ENCODE results near the gene ITGAL. TPM values are rescaled to one million over a fixed set of nuclear protein-coding genes. Genes with fewer than 3 reads are reported as not detected.
"Not testable (repeated sequence)": the region's sequence is repeated elsewhere in the genome, so short reads cannot be mapped to it uniquely, and the experiment has no call there.

The ITGAL gene
- total RNA-seq, 4 donors from 2014 or later: 0.56 to 4.6 (median 2.8) TPM

GRCh38 chr16:30474684-30475083 lies 2.1 kb downstream of the ITGAL start:
- H3K4me3 ChIP-seq (replicated peaks in 1 of 3): no peak overlapping the region
- H3K36me3 ChIP-seq: no peaks in the 10 kb centered on the region
- intact Hi-C loops (cut with DNase I): no loop called here
- no peaks in the 10 kb centered on the region for H3K4me1 ChIP-seq
- TF ChIP-seq CTCF (IDR thresholded peaks at IDR 0.05): no peak
- TF ChIP-seq POLR2A (IDR thresholded peaks at IDR 0.05): no peak
- H3K27ac ChIP-seq: no peak overlapping the region
- WGBS, 2 donors: 73 to 82% methylated on average over 7 of the region's 7 CpGs
- no peaks in the 10 kb centered on the region for H3K9me3 ChIP-seq
- no peaks in the 10 kb centered on the region for H3K27me3 ChIP-seq
- DNase-seq: no peak

GRCh38 chr16:30476991-30477390 lies 4.4 kb downstream of the ITGAL start:
- TF ChIP-seq POLR2A (IDR thresholded peaks at IDR 0.05) (no peak), CTCF (IDR thresholded peaks at IDR 0.05) (no peak)

GRCh38 chr16:30477773-30478172 lies 5.2 kb downstream of the ITGAL start:
- H3K4me1 ChIP-seq; H3K27me3 ChIP-seq; intact Hi-C loops (cut with DNase I); H3K27ac ChIP-seq; DNase-seq; H3K9me3 ChIP-seq; H3K4me3 ChIP-seq (replicated peaks in 1 of 3); H3K36me3 ChIP-seq: not testable (repeated sequence)
- 83 to 86% methylated on average over 3 of the region's 3 CpGs for WGBS, 2 donors

More at GRCh38 chr16:30476991-30477390, 4.4 kb downstream of the ITGAL start:
- Histone ChIP-seq H3K36me3 (no peaks in the 10 kb centered on the region), H3K4me3 (replicated peaks in 1 of 3) (no peak overlapping the region), H3K27me3 (no peaks in the 10 kb centered on the region), H3K9me3 (no peaks in the 10 kb centered on the region), H3K4me1 (no peaks in the 10 kb centered on the region), H3K27ac (no peak overlapping the region)
- intact Hi-C loops (cut with DNase I): no loop called here
- DNase-seq: no peak
- WGBS, 2 donors: 57 to 66% methylated on average over 3 of the region's 3 CpGs

- Histone ChIP-seq H3K27ac (no peak overlapping the region), H3K4me3 (replicated peaks in 1 of 3) (no peak overlapping the region), H3K9me3 (no peaks in the 10 kb centered on the region), H3K36me3 (no peaks in the 10 kb centered on the region), H3K4me1 (no peaks in the 10 kb centered on the region), H3K27me3 (no peaks in the 10 kb centered on the region)
- WGBS, 2 donors: 87 to 88% methylated on average over 12 of the region's 12 CpGs
- intact Hi-C loops (cut with DNase I): no loop called here
- no peak for TF ChIP-seq POLR2A (IDR thresholded peaks at IDR 0.05)
- no peak for TF ChIP-seq CTCF (IDR thresholded peaks at IDR 0.05)
- DNase-seq: no peak
These were observed 6.4 kb downstream of the ITGAL start for GRCh38 chr16:30478766-30479478.

GRCh38 chr16:30481381-30481780 lies 8.8 kb downstream of the ITGAL start:
- intact Hi-C loops (cut with DNase I): no loop called here
- TF ChIP-seq POLR2A (IDR thresholded peaks at IDR 0.05): no peak
- TF ChIP-seq CTCF (IDR thresholded peaks at IDR 0.05): no peak
- Histone ChIP-seq H3K27me3 (no peaks in the 10 kb centered on the region), H3K4me3 (replicated peaks in 1 of 3) (no peak overlapping the region), H3K27ac (no peak overlapping the region), H3K9me3 (no peaks in the 10 kb centered on the region), H3K36me3 (no peaks in the 10 kb centered on the region), H3K4me1 (no peaks in the 10 kb centered on the region)
- DNase-seq: no peak
- 82 to 89% methylated on average over 5 of the region's 5 CpGs for WGBS, 2 donors
